ENCODE data around the gene SLC1A1.
"Not testable (repeated sequence)": the region's sequence is repeated elsewhere in the genome, so short reads cannot be mapped to it uniquely, and the experiment has no call there.

SLC1A1 gene

GRCh38 chr9:4581861-4582565 is 91.7 kb downstream of the SLC1A1 start:
- no peak for DNase-seq

GRCh38 chr9:4583001-4583400 is 92.7 kb downstream of the SLC1A1 start:
- no peak for DNase-seq

GRCh38 chr9:4584636-4585035 is 94.4 kb downstream of the SLC1A1 start:
- DNase-seq = no peak

- DNase-seq = no peak
Measured at GRCh38 chr9:4585135-4585534, 94.9 kb downstream of the SLC1A1 start.

GRCh38 chr9:4588721-4589120 is 98.5 kb downstream of the SLC1A1 start:
- no peak for DNase-seq

GRCh38 chr9:4590430-4591122 is 100.3 kb downstream of the SLC1A1 start:
- no peak for DNase-seq

- no peak for DNase-seq
Measured at GRCh38 chr9:4591123-4591500, 100.8 kb downstream of the SLC1A1 start.

GRCh38 chr9:4592295-4592694 is 102.0 kb downstream of the SLC1A1 start:
- DNase-seq = no peak

GRCh38 chr9:4592886-4593285 is 102.6 kb downstream of the SLC1A1 start:
- DNase-seq = no peak

- no peak for DNase-seq
Measured at GRCh38 chr9:4594545-4594944, 104.3 kb downstream of the SLC1A1 start.

GRCh38 chr9:4594994-4595393 is 104.7 kb downstream of the SLC1A1 start:
- DNase-seq = no peak

GRCh38 chr9:4596165-4596922 is 106.1 kb downstream of the SLC1A1 start:
- no peak for DNase-seq

GRCh38 chr9:4600368-4600767 is 110.1 kb downstream of the SLC1A1 start:
- DNase-seq = no peak

- DNase-seq = no peak
Measured at GRCh38 chr9:4603830-4604229, 113.6 kb downstream of the SLC1A1 start.

- no peak for DNase-seq
Measured at GRCh38 chr9:4604678-4605095, 114.4 kb downstream of the SLC1A1 start.

- DNase-seq = not testable (repeated sequence)
Measured at GRCh38 chr9:4606033-4606432, 115.8 kb downstream of the SLC1A1 start.

GRCh38 chr9:4614627-4615026 is 124.4 kb downstream of the SLC1A1 start:
- no peak for DNase-seq

GRCh38 chr9:4615251-4615650 is 125.0 kb downstream of the SLC1A1 start:
- no peak for DNase-seq

GRCh38 chr9:4615778-4616177 is 125.5 kb downstream of the SLC1A1 start:
- DNase-seq = no peak

- DNase-seq = no peak
Measured at GRCh38 chr9:4617752-4618151, 127.5 kb downstream of the SLC1A1 start.

GRCh38 chr9:4618700-4619099 is 128.4 kb downstream of the SLC1A1 start:
- DNase-seq = no peak

GRCh38 chr9:4620057-4620765 is 129.9 kb downstream of the SLC1A1 start:
- DNase-seq = no peak

GRCh38 chr9:4620881-4621555 is 130.8 kb downstream of the SLC1A1 start:
- no peak for DNase-seq
